ENCODE measurements around the gene NKX6-2. TPM values are rescaled to one million over a fixed set of nuclear protein-coding genes. Genes with fewer than 3 reads are reported as not detected.

The NKX6-2 gene
- total RNA-seq, 1 donor from 2014 or later, result not detected

DNA sequence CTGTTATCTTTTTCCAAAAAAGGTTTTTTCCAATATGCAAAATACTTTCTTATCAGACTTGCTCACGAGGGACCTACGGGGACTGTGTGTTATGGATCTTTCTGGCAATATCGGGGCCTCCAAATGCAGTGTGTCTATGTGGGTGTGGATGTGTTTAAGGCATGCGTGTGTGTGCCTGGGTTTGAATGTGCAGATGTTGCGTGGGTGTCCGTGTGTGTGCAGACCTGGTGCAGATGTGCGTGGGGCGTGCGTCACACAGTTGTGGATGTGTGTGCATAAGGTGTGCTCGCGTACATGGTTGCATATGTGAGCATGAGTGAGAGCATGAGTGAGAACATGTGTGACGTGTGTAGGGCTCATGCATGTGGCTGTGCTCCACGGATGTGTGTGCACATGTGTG lies 19.7 kb downstream of the NKX6-2 start:
- no peak for DNase-seq (ENCODE audit: low read depth)
- Histone ChIP-seq H3K27me3 (ENCODE audit: control insufficient read depth, insufficient read depth, low read length) (no peaks in the 10 kb centered on the region), H3K36me3 (ENCODE audit: control insufficient read depth, insufficient read depth, low read length) (peaks cover 2% of the 10 kb centered on the region), H3K4me3 (ENCODE audit: low read depth, low read length) (no peak overlapping the region)
- TF ChIP-seq, protein P1, sequence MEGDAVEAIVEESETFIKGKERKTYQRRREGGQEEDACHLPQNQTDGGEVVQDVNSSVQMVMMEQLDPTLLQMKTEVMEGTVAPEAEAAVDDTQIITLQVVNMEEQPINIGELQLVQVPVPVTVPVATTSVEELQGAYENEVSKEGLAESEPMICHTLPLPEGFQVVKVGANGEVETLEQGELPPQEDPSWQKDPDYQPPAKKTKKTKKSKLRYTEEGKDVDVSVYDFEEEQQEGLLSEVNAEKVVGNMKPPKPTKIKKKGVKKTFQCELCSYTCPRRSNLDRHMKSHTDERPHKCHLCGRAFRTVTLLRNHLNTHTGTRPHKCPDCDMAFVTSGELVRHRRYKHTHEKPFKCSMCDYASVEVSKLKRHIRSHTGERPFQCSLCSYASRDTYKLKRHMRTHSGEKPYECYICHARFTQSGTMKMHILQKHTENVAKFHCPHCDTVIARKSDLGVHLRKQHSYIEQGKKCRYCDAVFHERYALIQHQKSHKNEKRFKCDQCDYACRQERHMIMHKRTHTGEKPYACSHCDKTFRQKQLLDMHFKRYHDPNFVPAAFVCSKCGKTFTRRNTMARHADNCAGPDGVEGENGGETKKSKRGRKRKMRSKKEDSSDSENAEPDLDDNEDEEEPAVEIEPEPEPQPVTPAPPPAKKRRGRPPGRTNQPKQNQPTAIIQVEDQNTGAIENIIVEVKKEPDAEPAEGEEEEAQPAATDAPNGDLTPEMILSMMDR (IDR thresholded peaks at IDR 0.05; ENCODE audit: insufficient read depth, low read length, severe bottlenecking), result no peak
- no peak for FAIRE-seq

DNA sequence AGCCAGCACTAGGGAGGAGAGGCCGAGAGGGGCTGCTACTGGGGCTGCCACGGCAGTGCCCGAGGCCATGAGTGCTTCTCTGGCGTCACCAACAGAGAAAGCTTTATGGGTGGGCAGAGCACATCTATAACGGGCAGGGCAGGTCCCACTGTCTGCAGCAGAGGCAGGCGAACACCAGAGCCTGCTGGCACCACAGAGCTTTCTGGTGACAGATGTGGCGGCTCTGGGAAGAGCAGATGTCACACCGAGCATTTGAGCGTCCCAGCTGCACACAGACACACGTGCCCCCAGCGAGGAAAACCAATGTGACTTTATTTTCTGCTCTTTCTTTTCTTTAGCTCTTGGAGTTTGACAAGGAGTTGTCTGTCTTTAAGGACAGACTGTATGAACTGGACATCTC lies 20.5 kb downstream of the NKX6-2 start:
- DNase-seq (ENCODE audit: low read depth) (no peak), FAIRE-seq (no peak)
- Histone ChIP-seq H3K27me3 (ENCODE audit: control insufficient read depth, insufficient read depth, low read length) (no peaks in the 10 kb centered on the region), H3K36me3 (ENCODE audit: control insufficient read depth, insufficient read depth, low read length) (peaks cover 2% of the 10 kb centered on the region), H3K4me3 (ENCODE audit: low read depth, low read length) (no peak overlapping the region)
- TF ChIP-seq, protein P1 (IDR thresholded peaks at IDR 0.05; ENCODE audit: insufficient read depth, low read length, severe bottlenecking), result no peak

DNA sequence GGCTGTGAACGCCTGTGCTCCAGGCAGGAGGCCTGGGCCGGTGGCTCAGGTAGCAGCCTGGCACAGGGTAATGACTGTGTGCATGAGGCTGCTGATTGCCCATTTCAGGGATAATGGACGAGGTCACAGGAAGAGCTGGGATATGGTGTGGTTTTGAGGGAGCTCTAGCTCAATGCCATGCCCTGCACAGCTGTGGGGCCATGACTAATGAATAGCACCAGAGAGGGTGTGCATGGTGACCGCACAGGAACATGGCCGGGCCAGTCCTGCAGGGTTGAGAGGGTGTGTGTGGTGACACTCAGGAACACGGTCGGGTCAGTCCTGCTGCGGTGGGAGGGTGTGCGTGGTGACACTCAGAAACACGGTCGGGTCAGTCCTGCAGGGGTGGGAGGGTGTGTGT lies 21.8 kb downstream of the NKX6-2 start:
- Histone ChIP-seq H3K36me3 (ENCODE audit: control insufficient read depth, insufficient read depth, low read length) (no peaks in the 10 kb centered on the region), H3K27me3 (ENCODE audit: control insufficient read depth, insufficient read depth, low read length) (no peaks in the 10 kb centered on the region), H3K4me3 (ENCODE audit: low read depth, low read length) (no peak overlapping the region)
- DNase-seq (ENCODE audit: low read depth) (peak; percentile 10), FAIRE-seq (peak; percentile 64)
- TF ChIP-seq, protein P1 (IDR thresholded peaks at IDR 0.05; ENCODE audit: insufficient read depth, low read length, severe bottlenecking), result no peak

DNA sequence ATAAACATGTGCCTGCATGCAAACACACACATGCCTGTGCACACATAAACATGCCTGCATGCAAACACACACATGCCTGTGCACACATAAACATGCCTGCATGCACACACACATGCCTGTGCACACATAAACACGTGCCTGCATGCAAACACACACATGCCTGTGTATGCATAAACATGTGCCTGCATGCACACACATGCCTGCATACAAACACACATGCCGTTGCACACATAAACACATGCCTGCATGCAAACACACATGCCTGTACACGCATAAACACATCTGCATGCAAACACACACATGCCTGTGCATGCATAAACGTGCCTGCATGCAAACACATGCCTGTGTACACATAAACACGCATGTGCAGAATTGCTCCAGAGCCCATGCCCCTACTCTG lies 22.4 kb downstream of the NKX6-2 start:
- H3K36me3 ChIP-seq (ENCODE audit: control insufficient read depth, insufficient read depth, low read length), result no peaks in the 10 kb centered on the region
- DNase-seq (ENCODE audit: low read depth) (no peak), FAIRE-seq (peak; percentile 99)
- TF ChIP-seq, protein P1 (IDR thresholded peaks at IDR 0.05; ENCODE audit: insufficient read depth, low read length, severe bottlenecking), result no peak
- H3K27me3 ChIP-seq (ENCODE audit: control insufficient read depth, insufficient read depth, low read length), result no peaks in the 10 kb centered on the region
- no peak overlapping the region for H3K4me3 ChIP-seq (ENCODE audit: low read depth, low read length)

DNA sequence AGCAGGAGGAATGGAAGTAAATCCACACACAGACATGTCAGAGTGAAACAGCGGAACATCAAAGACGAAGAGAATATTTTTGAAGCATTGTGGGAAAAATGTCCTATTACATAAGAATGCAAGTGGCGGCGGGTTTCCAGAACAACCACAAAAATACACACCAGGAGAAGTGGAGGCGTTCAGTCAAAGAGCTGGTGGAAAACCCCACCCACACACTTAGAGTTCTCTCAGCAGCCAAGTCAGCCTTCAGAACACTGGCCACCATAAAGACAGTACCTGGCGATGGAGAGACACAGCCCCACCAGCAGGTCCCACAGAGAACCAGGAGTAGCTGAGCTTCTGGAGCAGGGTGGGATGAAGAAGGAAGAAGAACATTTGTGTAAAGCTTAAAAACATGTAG lies 23.7 kb downstream of the NKX6-2 start:
- no peak for FAIRE-seq
- Histone ChIP-seq H3K4me3 (ENCODE audit: low read depth, low read length) (no peak overlapping the region), H3K36me3 (ENCODE audit: control insufficient read depth, insufficient read depth, low read length) (no peaks in the 10 kb centered on the region), H3K27me3 (ENCODE audit: control insufficient read depth, insufficient read depth, low read length) (no peaks in the 10 kb centered on the region)
- TF ChIP-seq, protein P1 (IDR thresholded peaks at IDR 0.05; ENCODE audit: insufficient read depth, low read length, severe bottlenecking), result no peak
- no peak for DNase-seq (ENCODE audit: low read depth)

DNA sequence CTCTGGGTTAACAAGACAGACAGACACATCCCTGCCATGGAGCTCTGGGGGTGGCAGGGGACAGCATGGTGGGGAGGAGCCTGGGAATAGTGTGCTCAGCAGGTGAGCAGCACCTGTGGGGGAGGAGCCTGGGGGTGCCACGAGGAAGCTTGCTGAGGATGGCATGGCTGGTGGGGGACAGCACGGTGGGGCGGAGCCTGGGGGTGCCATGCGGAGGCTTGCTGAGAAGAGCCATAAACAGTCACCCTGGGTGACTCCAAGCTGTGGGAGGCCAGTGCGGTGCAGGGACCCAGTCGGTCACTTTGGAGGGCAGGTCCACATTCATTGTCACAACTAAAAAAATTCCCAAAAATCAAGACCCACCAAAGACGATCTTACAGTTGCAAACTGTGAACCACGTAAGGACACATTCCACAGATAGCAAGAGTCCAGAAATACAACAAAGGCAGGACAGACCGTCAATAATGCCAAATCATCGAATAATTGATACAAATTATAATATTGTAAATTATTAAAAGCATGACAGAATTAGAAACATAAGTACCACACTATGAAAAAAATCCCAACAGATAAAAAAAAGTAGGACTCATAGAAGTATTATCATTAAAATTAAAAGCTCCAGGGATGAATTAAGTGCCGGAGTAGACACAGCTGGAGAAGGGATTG lies 24.4 kb downstream of the NKX6-2 start:
- DNase-seq (ENCODE audit: low read depth), result no peak
- H3K4me3 ChIP-seq (ENCODE audit: low read depth, low read length), result no peak overlapping the region
- FAIRE-seq, result no peak
- H3K27me3 ChIP-seq (ENCODE audit: control insufficient read depth, insufficient read depth, low read length), result no peaks in the 10 kb centered on the region
- TF ChIP-seq, protein P1 (IDR thresholded peaks at IDR 0.05; ENCODE audit: insufficient read depth, low read length, severe bottlenecking), result no peak
- H3K36me3 ChIP-seq (ENCODE audit: control insufficient read depth, insufficient read depth, low read length), result no peaks in the 10 kb centered on the region
